ENCODE data around the gene ACSS1. TPM values are rescaled to one million over a fixed set of nuclear protein-coding genes. Genes with fewer than 3 reads are reported as not detected.

The ACSS1 gene
- 1.3 and 1.8 TPM in 2 replicates for total RNA-seq

GRCh38 chr20:25058051-25058846, at the start of gene ACSS1:
Gene ACSS1, minus strand, starts transcription at chr20:25058139. Its CDS starts 37 bp downstream, at chr20:25058102.

GRCh38 chr20:25081730-25082497, 24.0 kb upstream of the ACSS1 start, which contains the start of gene VSX1:
Gene VSX1, minus strand, starts transcription at chr20:25082141. Its CDS starts 45 bp downstream, at chr20:25082096.

GRCh38 chr20:24992487-24993205, 65.3 kb downstream of the ACSS1 start, which contains the start of gene APMAP:
Gene APMAP, minus strand, starts transcription at chr20:24992751. Its CDS starts 63 bp downstream, at chr20:24992688.

Other genes starting within 250 kb of the ACSS1 start
- not detected in 2 replicates for gene CST7, start 108.9 kb downstream of the ACSS1 start, total RNA-seq
- gene APMAP, start 65.4 kb downstream of the ACSS1 start, total RNA-seq: 97.7 and 99.6 TPM in 2 replicates
- gene VSX1, start 24.0 kb upstream of the ACSS1 start, total RNA-seq: not detected in 2 replicates
- 87.1 and 97.2 TPM in 2 replicates for gene ENTPD6, start 137.6 kb upstream of the ACSS1 start, total RNA-seq
- 207 and 218 TPM in 2 replicates for gene PYGB, start 189.9 kb upstream of the ACSS1 start, total RNA-seq

All from bronchus fibroblast of lung (primary cell).